ENCODE data around the gene FAM131B. TPM values are rescaled to one million over a fixed set of nuclear protein-coding genes. Genes with fewer than 3 reads are reported as not detected.
A peak's percentile ranks its signal among the peaks of the same experiment; 100 is the strongest.

The FAM131B gene
- total and polyA plus RNA-seq, 2 of the 13 experiments (the other 11 are each of a cell fraction or from before 2014, with no cell fraction given): 0.07 TPM; not detected in 1

- TF ChIP-seq ZNF281 (CRISPR knock-in tag; IDR thresholded peaks at IDR 0.05; ENCODE audit: borderline replicate concordance): 0 out of 2 replicates have a peak, but pooled peaks have one; percentile 12
- TF ChIP-seq, protein P1, sequence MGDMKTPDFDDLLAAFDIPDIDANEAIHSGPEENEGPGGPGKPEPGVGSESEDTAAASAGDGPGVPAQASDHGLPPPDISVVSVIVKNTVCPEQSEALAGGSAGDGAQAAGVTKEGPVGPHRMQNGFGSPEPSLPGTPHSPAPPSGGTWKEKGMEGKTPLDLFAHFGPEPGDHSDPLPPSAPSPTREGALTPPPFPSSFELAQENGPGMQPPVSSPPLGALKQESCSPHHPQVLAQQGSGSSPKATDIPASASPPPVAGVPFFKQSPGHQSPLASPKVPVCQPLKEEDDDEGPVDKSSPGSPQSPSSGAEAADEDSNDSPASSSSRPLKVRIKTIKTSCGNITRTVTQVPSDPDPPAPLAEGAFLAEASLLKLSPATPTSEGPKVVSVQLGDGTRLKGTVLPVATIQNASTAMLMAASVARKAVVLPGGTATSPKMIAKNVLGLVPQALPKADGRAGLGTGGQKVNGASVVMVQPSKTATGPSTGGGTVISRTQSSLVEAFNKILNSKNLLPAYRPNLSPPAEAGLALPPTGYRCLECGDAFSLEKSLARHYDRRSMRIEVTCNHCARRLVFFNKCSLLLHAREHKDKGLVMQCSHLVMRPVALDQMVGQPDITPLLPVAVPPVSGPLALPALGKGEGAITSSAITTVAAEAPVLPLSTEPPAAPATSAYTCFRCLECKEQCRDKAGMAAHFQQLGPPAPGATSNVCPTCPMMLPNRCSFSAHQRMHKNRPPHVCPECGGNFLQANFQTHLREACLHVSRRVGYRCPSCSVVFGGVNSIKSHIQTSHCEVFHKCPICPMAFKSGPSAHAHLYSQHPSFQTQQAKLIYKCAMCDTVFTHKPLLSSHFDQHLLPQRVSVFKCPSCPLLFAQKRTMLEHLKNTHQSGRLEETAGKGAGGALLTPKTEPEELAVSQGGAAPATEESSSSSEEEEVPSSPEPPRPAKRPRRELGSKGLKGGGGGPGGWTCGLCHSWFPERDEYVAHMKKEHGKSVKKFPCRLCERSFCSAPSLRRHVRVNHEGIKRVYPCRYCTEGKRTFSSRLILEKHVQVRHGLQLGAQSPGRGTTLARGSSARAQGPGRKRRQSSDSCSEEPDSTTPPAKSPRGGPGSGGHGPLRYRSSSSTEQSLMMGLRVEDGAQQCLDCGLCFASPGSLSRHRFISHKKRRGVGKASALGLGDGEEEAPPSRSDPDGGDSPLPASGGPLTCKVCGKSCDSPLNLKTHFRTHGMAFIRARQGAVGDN (CRISPR knock-in tag; IDR thresholded peaks at IDR 0.05): peak; percentile 38
Observed at GRCh38 chr7:143387156-143387975, 24.9 kb upstream of the FAM131B start (continued).

Data from HepG2 (cell line).